ENCODE data around the gene VCL.
A peak's percentile ranks its signal among the peaks of the same experiment; 100 is the strongest.
"Not testable (repeated sequence)": the region's sequence is repeated elsewhere in the genome, so short reads cannot be mapped to it uniquely, and the experiment has no call there.

The VCL gene

DNA sequence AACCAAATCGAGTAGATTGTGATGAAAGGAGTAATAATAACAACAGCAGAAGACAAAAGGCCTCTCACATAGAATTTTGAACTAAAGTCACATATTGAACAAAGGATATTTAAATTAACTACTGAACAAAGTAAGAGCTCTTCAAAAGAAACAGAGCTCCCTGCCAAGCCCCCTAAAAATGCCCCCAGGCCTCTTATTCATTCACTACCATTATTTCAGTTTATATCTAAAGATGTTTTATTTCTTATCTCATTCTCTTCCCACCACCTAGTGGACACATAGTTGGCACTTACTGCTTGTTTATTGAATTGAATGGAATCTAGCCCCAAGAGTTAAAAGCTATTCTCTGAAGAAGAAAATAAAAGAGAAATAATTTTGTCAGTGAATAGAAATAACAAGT, 37.4 kb downstream of the VCL start:
- no peak for DNase-seq

- DNase-seq, result no peak
These were observed 38.6 kb downstream of the VCL start for GRCh38 chr10:74036474-74036873.

DNA sequence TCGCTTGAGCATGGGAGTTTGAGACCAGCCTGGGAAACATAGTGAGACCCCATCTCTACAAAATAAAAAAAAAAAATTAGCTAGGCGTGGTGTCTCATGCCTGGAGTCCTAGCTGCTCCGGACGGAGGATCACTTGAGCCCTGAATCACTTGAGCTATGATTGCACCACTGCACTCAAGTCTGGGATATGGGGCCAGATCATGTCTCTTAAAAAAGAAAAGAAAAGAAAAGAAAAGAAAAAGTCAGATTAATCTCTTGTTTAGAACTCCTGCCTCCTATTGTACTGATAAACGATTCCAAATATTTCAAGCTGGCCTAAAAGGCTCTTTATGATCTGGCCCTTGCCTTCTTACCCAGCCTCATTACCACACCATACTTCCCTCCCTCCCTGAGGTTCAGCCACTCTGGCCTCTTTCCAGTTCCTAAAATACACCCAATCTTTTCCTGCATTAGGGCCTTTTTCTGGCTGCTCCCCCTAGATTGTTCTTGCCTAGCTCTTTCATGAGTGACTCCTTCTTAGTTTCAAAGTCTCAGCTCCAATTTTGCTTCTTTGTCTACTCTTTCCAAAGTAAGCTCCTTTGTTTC, 41.7 kb downstream of the VCL start:
- peak in 7 of 56 donors; percentile 2 to 6 (median 3) for DNase-seq

- no peak for DNase-seq
These were observed 42.5 kb downstream of the VCL start for GRCh38 chr10:74040200-74041126.

- DNase-seq, result no peak
These were observed 46.5 kb downstream of the VCL start for GRCh38 chr10:74044419-74044818.

GRCh38 chr10:74047304-74047703, 49.4 kb downstream of the VCL start:
- no peak for DNase-seq

GRCh38 chr10:74047871-74048270, 50.0 kb downstream of the VCL start:
- no peak for DNase-seq

DNA sequence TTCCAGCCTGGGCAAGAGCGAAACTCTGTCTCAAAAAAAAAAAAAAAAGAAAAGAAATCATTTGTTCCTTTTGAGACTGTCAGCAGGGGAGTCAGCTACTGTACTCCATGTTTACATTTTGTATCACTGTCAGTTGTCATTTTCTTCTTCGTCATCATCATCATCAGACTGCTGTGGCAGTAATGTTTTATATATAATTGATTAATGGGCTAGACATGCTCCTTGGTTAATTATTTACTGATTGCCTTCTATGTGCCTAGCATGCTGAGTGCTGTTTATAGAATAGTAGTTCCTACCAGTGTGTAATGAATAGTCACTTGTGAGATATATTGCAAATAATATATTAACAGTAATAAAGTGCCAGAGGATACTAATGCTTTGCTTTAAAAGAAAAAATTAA, 50.5 kb downstream of the VCL start:
- DNase-seq, result no peak

DNA sequence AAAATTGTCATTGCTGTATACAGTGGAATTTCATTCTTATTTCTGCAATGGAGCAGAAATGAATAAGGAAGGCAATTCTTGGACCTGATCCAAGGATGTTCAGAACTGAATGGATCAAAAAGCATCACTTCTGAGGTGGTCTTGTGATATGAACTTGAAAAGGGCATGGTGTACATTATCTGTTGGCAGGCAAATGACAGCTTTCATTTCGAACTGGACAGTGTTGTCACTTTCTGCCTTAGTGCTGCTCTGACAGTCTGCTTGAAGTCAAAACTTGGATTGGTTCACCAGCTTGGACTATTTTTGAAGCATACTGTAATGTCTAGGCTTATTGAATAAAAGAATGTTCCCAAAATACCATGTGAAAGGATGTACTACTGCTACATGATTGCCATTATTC, 52.0 kb downstream of the VCL start:
- no peak for DNase-seq

DNA sequence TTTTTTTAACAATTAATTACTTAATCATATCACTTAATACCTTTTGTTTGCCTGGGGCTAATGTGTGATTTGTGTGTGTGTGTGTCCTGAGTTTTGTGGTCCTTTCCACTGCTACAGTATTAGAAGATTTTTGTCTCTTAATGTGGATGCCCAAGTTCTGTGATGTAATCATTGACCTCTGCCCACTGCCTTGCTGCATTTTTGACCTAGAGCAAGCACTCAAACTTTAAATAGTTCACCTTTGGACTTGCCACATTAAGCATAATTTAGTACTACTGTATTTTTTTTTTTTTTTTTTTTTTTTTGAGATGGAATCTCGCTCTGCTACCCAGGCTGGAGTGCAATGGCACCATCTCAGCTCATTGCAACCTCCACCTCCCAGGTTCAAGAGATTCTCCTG, 52.7 kb downstream of the VCL start:
- no peak for DNase-seq

GRCh38 chr10:74051736-74052342, 53.9 kb downstream of the VCL start:
- no peak for DNase-seq

- no peak for DNase-seq
These were observed 55.1 kb downstream of the VCL start for GRCh38 chr10:74052994-74053393.

GRCh38 chr10:74055383-74056049, 57.6 kb downstream of the VCL start:
- no peak for DNase-seq

- no peak for DNase-seq
These were observed 58.3 kb downstream of the VCL start for GRCh38 chr10:74056050-74056818.

DNA sequence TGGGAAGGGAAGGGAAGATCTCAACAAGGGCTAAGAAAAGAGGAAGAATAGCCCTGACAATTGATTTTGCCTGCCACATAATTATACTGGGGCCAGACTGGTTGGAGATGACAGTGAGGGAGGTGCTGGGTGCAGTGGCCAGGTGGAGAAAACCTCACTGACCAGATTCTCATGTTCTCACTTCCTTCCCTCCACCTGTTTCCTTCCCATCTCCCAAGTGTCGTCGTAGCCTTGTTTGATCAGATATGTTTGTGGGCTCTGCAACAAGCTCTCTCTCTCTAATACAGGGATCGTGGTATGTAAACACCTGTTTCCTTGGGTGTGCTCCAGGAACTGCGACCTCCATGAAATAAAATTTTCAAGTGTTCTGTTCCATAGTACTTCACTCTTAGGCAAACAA, 60.2 kb downstream of the VCL start:
- DNase-seq, result no peak

DNA sequence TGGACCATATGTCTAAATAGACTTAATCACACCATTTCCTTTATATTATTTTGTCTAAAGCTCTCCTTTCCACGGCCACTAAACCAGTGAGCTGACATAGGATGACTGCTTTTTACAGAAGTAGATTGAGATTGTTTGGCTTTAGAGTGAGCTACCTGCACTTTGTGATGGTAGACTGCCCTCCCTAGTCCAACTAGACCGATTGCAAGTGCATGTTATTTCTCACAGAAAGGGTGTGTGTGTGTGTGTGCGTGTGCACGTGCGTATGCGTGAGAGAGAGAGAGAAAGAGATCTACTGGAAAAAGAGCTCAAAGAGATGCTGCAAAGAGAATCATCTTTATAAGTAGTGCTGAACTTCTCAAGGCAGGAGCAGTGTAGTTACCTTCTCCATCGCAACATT, 60.7 kb downstream of the VCL start:
- DNase-seq, result no peak

DNA sequence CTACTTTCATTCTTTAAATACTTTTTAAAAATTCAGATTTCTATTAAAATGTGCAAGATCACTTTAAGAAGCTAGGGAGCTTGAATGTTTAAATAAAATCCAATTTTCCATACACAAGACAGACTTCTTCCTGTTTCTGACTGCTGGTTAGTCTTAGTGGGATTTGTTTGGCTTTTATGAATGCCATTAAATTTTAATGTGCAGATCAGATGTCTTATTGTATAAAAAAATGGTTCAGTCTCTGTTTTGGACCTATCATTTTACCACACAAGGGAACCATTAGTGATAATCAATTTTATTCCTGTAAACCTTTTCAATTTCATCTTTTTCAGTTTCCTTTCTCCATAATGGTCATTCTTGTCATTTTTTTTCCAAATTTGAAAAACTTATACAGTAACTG, 63.2 kb downstream of the VCL start:
- DNase-seq, result no peak

- DNase-seq, result not testable (repeated sequence)
These were observed 64.1 kb downstream of the VCL start for GRCh38 chr10:74061978-74062377.

DNA sequence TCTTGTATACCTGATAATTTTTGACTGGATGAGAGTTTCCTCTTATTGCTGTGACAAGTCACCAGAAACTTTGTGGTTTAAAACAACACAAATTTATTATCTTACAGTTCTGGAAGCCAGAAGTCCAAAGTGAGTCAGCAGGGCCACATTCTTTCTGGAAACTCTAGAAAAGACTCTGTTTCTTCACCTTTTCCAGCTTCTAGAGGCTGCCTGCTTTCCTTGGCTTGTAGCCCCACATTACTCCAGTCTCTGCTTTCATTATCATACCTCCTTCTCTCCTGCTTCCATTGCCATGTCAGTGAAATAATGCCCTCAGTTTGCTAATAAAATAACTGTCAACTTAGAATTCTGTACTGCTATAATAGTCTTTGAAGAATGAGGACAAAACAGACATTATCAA, 65.3 kb downstream of the VCL start:
- no peak for DNase-seq

- DNase-seq, result no peak
These were observed 69.7 kb downstream of the VCL start for GRCh38 chr10:74067373-74068352.

All from amygdala (tissue), 56 donors.